GM12891 (cell line): ENCODE results near the gene CELSR1.

ENCODE experiments used
- POLR2A ChIP-seq: IDR thresholded peaks from 2 replicates; pipeline ENCODE4 v1.6.1; 2011; ENCODE audit warnings: low read depth, low read length, control low read depth
- POLR2AphosphoS5 ChIP-seq: IDR thresholded peaks from 2 replicates; pipeline ENCODE4 v1.6.1; 2011; ENCODE audit warnings: low read depth, low read length, control low read depth
- POU2F2 ChIP-seq: IDR thresholded peaks from 2 replicates; pipeline ENCODE4 v1.6.1; 2011; ENCODE audit warnings: low read depth, mild to moderate bottlenecking, control low read depth, low read length, moderate library complexity
- SPI1 ChIP-seq: IDR thresholded peaks from 2 replicates; pipeline ENCODE4 v1.6.1; 2011; ENCODE audit warnings: low read depth, low read length, control low read depth
- TAF1 ChIP-seq: IDR thresholded peaks from 2 replicates; pipeline ENCODE4 v1.6.1; 2011; ENCODE audit warnings: low read depth, low read length, control low read depth

DNA sequence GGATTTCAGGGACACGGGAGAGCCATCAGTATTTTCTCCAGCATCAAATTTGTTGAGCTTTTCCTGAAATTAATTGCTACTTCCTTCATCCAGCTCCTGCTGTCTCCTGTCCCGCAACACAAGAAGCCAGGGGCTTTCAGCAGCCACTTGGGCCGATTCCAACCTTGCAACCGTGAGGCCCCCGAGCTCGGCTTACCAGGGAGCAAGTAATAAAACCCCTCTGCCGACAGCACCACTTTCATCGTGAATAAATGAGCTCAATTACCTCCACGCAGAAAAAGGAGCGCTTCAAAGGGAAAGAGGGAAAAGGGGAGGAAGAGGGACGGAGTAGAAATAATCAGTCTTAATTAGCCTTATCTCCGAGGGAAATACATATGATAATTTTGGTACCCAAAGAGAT, 76.6 kb downstream of the CELSR1 start:
- no peak for TF ChIP-seq TAF1
- TF ChIP-seq SPI1, result no peak
- no peak for TF ChIP-seq POU2F2
- no peak for TF ChIP-seq POLR2A
- TF ChIP-seq POLR2AphosphoS5, result no peak
